ENCODE measurements around the gene PCDHA8.
A peak's percentile ranks its signal among the peaks of the same experiment; 100 is the strongest.

DNA sequence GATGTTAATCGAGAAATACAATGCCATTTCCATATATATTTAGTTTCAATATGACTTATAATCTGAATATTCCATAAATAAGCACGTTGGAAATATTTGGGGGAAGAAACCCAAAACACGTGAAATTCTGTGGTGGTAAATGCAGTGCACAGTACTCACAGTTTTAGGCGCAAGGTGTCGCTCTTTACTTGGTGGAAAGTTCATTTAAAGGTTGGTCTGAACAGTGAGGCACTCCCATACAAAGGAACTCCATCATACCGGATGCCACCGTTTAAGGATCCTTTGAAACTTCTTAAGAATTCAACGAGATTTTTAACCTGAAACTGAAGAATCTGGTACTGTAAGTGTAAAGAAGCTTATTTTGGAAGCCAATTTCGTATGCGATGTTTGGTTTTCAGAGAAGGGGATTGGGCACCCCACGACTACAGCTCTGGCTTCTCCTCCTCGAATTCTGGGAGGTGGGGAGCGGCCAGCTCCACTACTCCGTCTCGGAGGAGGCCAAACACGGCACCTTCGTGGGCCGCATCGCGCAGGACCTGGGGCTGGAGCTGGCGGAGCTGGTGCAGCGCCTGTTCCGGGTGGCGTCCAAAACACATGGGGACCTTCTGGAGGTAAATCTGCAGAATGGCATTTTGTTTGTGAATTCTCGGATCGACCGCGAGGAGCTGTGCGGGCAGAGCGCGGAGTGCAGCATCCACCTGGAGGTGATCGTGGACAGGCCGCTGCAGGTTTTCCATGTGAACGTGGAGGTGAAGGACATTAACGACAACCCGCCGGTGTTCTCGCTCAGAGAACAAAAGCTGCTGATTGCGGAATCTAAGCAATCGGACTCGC, 28.0 kb downstream of the PCDHA8 start, which contains the start of gene PCDHA11:
- TF ChIP-seq POLR2AphosphoS5 (IDR thresholded peaks at IDR 0.05) (no peak), POLR2A (IDR thresholded peaks at IDR 0.05) (no peak)
- TF ChIP-seq, protein P1, sequence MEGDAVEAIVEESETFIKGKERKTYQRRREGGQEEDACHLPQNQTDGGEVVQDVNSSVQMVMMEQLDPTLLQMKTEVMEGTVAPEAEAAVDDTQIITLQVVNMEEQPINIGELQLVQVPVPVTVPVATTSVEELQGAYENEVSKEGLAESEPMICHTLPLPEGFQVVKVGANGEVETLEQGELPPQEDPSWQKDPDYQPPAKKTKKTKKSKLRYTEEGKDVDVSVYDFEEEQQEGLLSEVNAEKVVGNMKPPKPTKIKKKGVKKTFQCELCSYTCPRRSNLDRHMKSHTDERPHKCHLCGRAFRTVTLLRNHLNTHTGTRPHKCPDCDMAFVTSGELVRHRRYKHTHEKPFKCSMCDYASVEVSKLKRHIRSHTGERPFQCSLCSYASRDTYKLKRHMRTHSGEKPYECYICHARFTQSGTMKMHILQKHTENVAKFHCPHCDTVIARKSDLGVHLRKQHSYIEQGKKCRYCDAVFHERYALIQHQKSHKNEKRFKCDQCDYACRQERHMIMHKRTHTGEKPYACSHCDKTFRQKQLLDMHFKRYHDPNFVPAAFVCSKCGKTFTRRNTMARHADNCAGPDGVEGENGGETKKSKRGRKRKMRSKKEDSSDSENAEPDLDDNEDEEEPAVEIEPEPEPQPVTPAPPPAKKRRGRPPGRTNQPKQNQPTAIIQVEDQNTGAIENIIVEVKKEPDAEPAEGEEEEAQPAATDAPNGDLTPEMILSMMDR (IDR thresholded peaks at IDR 0.05 in 8 of 11, conservative IDR thresholded peaks at IDR 0.05 in 3 of 11), result peak in 1 of 11 experiments; percentile 27

Data from spleen (tissue), 7 donors.